ENCODE results near the gene FAM118B. TPM values are rescaled to one million over a fixed set of nuclear protein-coding genes. Genes with fewer than 3 reads are reported as not detected.

The FAM118B gene
- total RNA-seq, 1 experiment from 2014 or later, result 13.1 TPM

DNA sequence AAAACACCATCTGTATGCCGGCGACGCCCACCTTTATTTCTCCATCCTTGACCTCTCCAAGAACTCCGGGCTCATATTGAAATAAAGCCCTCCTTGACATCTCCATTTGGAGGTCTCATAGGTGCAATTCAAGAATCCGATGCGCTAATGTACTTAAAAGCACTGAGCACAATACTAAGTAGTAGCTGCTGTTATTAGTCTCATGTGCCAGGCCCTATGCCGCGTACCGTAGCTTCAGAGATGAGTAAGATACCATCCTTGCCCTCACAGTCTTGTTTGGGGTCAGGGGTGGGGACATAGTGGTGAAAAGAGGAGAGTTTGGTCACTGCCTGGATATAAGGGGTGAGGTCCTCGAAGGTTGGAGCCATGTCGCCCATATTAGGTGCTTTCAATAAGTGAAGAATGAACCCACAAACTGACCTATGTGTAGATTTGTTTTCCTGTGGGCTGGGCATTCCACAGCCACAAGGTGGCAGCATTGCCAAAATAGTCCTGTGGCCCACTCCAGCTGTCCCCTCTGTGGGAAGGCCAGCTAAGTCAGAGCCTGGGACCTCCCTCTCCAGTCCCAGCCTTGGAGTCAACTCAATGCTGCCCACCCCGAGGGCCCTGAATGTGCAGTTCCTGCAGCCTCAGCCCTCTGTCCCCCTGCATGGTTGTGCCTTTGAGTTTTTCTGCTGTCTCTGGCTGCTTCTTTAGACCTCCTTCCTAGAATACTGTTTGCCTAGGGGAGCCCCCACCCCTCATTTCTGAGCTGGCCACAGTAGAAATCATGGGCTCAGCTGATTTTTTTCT is 98.8 kb downstream of the FAM118B start:
- Histone ChIP-seq H3K27me3 (ENCODE audit: insufficient read depth, low read depth) (no peaks in the 10 kb centered on the region), H2AFZ (no peak overlapping the region), H3K4me1 (replicated peaks; ENCODE audit: insufficient read depth) (peaks cover 3% of the 10 kb centered on the region; the same call in 1 of the 2 replicates), H3K4me3 (no peak overlapping the region), H3K27ac (no peak overlapping the region), H4K20me1 (ENCODE audit: insufficient read depth) (no peaks in the 10 kb centered on the region), H3F3A (ENCODE audit: insufficient read depth, low read depth) (peaks cover 5% of the 10 kb centered on the region; the same call in 1 of the 2 replicates), H3K9me3 (ENCODE audit: insufficient read depth, low read depth) (no peaks in the 10 kb centered on the region), H3K4me2 (no peak overlapping the region), H3K9me2 (ENCODE audit: insufficient read depth) (no peaks in the 10 kb centered on the region), H3K79me2 (ENCODE audit: low read depth) (no peaks in the 10 kb centered on the region), H3K36me3 (ENCODE audit: low read depth) (0 out of 2 replicates have a peak, but pooled peaks cover 5% of the 10 kb centered on the region)
- BruUV-seq (replicated peaks), result no TSS peak
- intact Hi-C loops (cut with micrococcal nuclease; ENCODE audit: unreplicated experiment), result loop anchor here (1.0 to 5.0 kb wide), 7 partner anchors 30 to 682 kb away; no protein-coding TSS in a partner anchor
- no peak for TF ChIP-seq EZH2 (IDR thresholded peaks at IDR 0.05; ENCODE audit: low read depth)
- TF ChIP-seq, protein P1, sequence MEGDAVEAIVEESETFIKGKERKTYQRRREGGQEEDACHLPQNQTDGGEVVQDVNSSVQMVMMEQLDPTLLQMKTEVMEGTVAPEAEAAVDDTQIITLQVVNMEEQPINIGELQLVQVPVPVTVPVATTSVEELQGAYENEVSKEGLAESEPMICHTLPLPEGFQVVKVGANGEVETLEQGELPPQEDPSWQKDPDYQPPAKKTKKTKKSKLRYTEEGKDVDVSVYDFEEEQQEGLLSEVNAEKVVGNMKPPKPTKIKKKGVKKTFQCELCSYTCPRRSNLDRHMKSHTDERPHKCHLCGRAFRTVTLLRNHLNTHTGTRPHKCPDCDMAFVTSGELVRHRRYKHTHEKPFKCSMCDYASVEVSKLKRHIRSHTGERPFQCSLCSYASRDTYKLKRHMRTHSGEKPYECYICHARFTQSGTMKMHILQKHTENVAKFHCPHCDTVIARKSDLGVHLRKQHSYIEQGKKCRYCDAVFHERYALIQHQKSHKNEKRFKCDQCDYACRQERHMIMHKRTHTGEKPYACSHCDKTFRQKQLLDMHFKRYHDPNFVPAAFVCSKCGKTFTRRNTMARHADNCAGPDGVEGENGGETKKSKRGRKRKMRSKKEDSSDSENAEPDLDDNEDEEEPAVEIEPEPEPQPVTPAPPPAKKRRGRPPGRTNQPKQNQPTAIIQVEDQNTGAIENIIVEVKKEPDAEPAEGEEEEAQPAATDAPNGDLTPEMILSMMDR (conservative IDR thresholded peaks at IDR 0.05), result peak; percentile 94
- CTCF ChIA-PET, result interaction anchor here (0.5 to 2.0 kb wide), 10 partner anchors 8 to 680 kb away, joined by 3 to 15 read pairs (median 8); partner anchors contain the start of gene ST3GAL4
- POLR2A ChIA-PET (ENCODE audit: unreplicated experiment), result interaction anchor here (0.5 to 0.8 kb wide), 3 partner anchors 36 to 197 kb away, joined by 5 to 10 read pairs (median 6); partner anchors contain the start of gene ST3GAL4
- DNase-seq, result peak; percentile 65 to 73

DNA sequence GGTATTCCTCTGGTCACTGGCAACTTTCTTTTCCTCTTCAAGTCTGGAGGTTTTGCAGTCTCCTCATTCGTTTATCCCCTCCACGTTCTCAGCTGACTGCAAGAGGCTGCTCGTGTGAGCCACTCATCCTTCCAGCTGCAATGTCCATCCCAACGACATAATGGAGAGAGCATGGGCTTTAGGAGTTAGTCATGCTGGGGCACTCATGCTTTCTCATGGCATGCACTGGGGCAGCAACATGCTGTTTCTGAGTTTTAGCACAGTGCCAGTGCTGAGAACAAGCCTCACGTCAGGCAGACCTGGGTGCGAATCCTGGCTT is 99.4 kb downstream of the FAM118B start:
- H3K4me1 ChIP-seq (replicated peaks; ENCODE audit: insufficient read depth), result peaks cover 3% of the 10 kb centered on the region; the same call in 1 of the 2 replicates
- H4K20me1 ChIP-seq (ENCODE audit: insufficient read depth), result no peaks in the 10 kb centered on the region
- 0 out of 2 replicates have a peak, but pooled peaks cover 5% of the 10 kb centered on the region for H3K36me3 ChIP-seq (ENCODE audit: low read depth)
- H3K4me2 ChIP-seq, result no peak overlapping the region
- no peak overlapping the region for H2AFZ ChIP-seq
- TF ChIP-seq, protein P1 (conservative IDR thresholded peaks at IDR 0.05), result no peak
- TF ChIP-seq EZH2 (IDR thresholded peaks at IDR 0.05; ENCODE audit: low read depth), result no peak
- CTCF ChIA-PET, result interaction anchor here (0.5 to 2.0 kb wide), 7 partner anchors 9 to 679 kb away, joined by 3 to 15 read pairs (median 8); partner anchors contain the start of gene ST3GAL4
- H3K27me3 ChIP-seq (ENCODE audit: insufficient read depth, low read depth), result no peaks in the 10 kb centered on the region
- intact Hi-C loops (cut with micrococcal nuclease; ENCODE audit: unreplicated experiment), result loop anchor here (1.0 to 5.0 kb wide), 7 partner anchors 30 to 681 kb away; no protein-coding TSS in a partner anchor
- no peak overlapping the region for H3K4me3 ChIP-seq
- POLR2A ChIA-PET (ENCODE audit: unreplicated experiment), result interaction anchor here (0.5 kb wide), 1 partner anchor 36 kb away, joined by 6 read pairs; no protein-coding TSS in a partner anchor
- peaks cover 5% of the 10 kb centered on the region; the same call in 1 of the 2 replicates for H3F3A ChIP-seq (ENCODE audit: insufficient read depth, low read depth)
- no peak overlapping the region for H3K27ac ChIP-seq
- no peaks in the 10 kb centered on the region for H3K9me2 ChIP-seq (ENCODE audit: insufficient read depth)
- DNase-seq, result no peak
- no peaks in the 10 kb centered on the region for H3K9me3 ChIP-seq (ENCODE audit: insufficient read depth, low read depth)
- no TSS peak for BruUV-seq (replicated peaks)
- H3K79me2 ChIP-seq (ENCODE audit: low read depth), result no peaks in the 10 kb centered on the region

DNA sequence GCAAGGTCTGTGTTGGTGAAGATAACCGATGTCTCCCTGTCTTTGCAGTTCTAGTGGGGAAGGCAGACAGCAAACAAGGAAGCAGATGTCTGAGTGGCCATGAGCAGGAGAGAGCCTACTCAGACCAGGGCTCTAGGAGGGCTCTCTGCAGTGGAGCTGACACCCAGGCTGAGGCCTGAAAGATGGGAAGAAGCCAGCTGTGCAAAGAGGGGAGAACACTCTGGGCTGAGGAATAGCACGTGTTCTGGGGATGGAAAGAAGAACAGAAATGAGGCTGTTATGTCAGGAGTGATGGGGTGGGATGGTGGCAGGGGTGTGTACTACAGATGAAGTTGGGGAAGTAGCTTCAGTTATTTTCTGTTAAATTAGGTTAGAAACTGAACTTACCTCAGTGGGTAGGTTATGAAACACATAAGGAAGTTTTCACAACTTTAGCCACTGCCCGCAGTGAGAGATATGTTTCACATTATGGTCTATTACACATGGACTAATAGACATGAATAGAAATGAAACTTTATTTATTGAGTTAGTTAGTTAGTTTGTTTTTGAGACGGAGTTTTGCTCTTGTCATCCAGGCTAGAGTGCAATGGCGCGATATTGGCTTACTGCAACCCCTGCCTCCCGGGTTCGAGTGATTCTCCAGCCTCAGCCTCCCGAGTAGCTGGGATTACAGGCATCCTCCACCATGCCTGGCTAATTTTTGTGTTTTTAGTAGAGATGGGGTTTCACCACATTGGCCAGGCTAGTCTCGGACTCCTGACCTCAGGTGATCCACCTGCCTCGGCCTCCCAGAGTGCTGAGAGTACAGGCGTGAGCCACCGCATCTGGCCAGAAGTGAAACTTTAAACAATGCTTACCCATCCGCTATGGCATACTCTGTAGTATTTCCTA is 100.1 kb downstream of the FAM118B start:
- Histone ChIP-seq H3K4me3 (no peak overlapping the region), H3K27me3 (ENCODE audit: insufficient read depth, low read depth) (no peaks in the 10 kb centered on the region), H3K79me2 (ENCODE audit: low read depth) (no peaks in the 10 kb centered on the region), H3K4me1 (replicated peaks; ENCODE audit: insufficient read depth) (peaks cover 3% of the 10 kb centered on the region; the same call in 1 of the 2 replicates), H3K36me3 (ENCODE audit: low read depth) (0 out of 2 replicates have a peak, but pooled peaks cover 8% of the 10 kb centered on the region), H3K4me2 (no peak overlapping the region), H3K9me2 (ENCODE audit: insufficient read depth) (no peaks in the 10 kb centered on the region), H3K9me3 (ENCODE audit: insufficient read depth, low read depth) (no peaks in the 10 kb centered on the region), H4K20me1 (ENCODE audit: insufficient read depth) (no peaks in the 10 kb centered on the region), H2AFZ (no peak overlapping the region), H3F3A (ENCODE audit: insufficient read depth, low read depth) (peaks cover 5% of the 10 kb centered on the region; the same call in 1 of the 2 replicates), H3K27ac (no peak overlapping the region)
- no TSS peak for BruUV-seq (replicated peaks)
- POLR2A ChIA-PET (ENCODE audit: unreplicated experiment), result interaction anchor here (0.5 kb wide), 1 partner anchor 35 kb away, joined by 6 read pairs; no protein-coding TSS in a partner anchor
- CTCF ChIA-PET, result interaction anchor here (0.5 to 2.0 kb wide), 4 partner anchors 9 to 679 kb away, joined by 3 to 15 read pairs (median 8); no protein-coding TSS in a partner anchor
- intact Hi-C loops (cut with micrococcal nuclease; ENCODE audit: unreplicated experiment), result loop anchor here (2.0 to 5.0 kb wide), 4 partner anchors 29 to 681 kb away; no protein-coding TSS in a partner anchor
- no peak for DNase-seq
- no peak for TF ChIP-seq EZH2 (IDR thresholded peaks at IDR 0.05; ENCODE audit: low read depth)
- TF ChIP-seq, protein P1 (conservative IDR thresholded peaks at IDR 0.05), result no peak

Data from PC-9 (cell line).